Naive thymus-derived CD8-positive, alpha-beta T cell (primary cell): ENCODE measurements around the gene MEST. TPM values are rescaled to one million over a fixed set of nuclear protein-coding genes. Genes with fewer than 3 reads are reported as not detected.
"Not testable (repeated sequence)": the region's sequence is repeated elsewhere in the genome, so short reads cannot be mapped to it uniquely, and the experiment has no call there.

Source experiments
- ATAC-seq, 2 donors: fragments of 150-1000 bp; cut with Tn5 transposase in 1 of 2; sonication (Bioruptor Pico), chemical (Tn5 transposase) in 1 of 2; 1 replicate in 1 of 2; 2 replicates in 1 of 2; pipeline ENCODE4 v1.10.0; 2021; ENCODE audit warnings: mild to moderate bottlenecking in 2 of 2, moderate library complexity in 2 of 2
- POLR2A ChIA-PET: fragments of 350-600 bp; sonication (Branson Sonifier 250); formaldehyde crosslinking; loops from one replicate; lab custom pipeline; 2021; ENCODE audit warnings: antibody characterized with exemption; lab: Charles Lee
- DNase-seq, 10 donors: peaks; one replicate each; pipeline versions ENCODE4 v3.0.0 to v3.0.0-alpha.2; 2020 to 2022
- H3K27ac Mint-ChIP-seq, 10 donors: one replicate each; pipeline ENCODE4 v1.8.0; 2020 to 2022; ENCODE audit warnings: mild to moderate bottlenecking in 10 of 10, mixed read lengths in 10 of 10, moderate library complexity in 4 of 10, inconsistent platforms in 1 of 10
- H3K27me3 Mint-ChIP-seq, 5 donors: one replicate each; pipeline ENCODE4 v1.8.0; 2021 to 2022; ENCODE audit warnings: mixed read lengths in 5 of 5
- H3K36me3 Mint-ChIP-seq, 3 donors: one replicate each; pipeline ENCODE4 v1.8.0; 2020 to 2022; ENCODE audit warnings: mixed read lengths in 3 of 3, mild to moderate bottlenecking in 2 of 3, inconsistent platforms in 1 of 3
- H3K4me1 Mint-ChIP-seq, 4 donors: one replicate each; pipeline ENCODE4 v1.8.0; 2021 to 2022; ENCODE audit warnings: mixed read lengths in 4 of 4
- H3K4me3 Mint-ChIP-seq, 10 donors: one replicate each; pipeline ENCODE4 v1.8.0; 2020 to 2022; ENCODE audit warnings: mild to moderate bottlenecking in 10 of 10, mixed read lengths in 10 of 10, moderate library complexity in 6 of 10, inconsistent platforms in 1 of 10
- H3K9me3 Mint-ChIP-seq, 9 donors: one replicate each; pipeline ENCODE4 v1.8.0; 2020 to 2022; ENCODE audit warnings: mixed read lengths in 9 of 9, mild to moderate bottlenecking in 3 of 9, inconsistent platforms in 1 of 9, moderate library complexity in 1 of 9
- microRNA-seq: library from miRNA; unstranded; fragments of <30 nt; microRNA quantifications from one replicate; pipeline ENCODE4 v1.2.0, GENCODE V29; 2022; ENCODE audit warnings: borderline microRNAs expressed
- polyA plus RNA-seq, 3 donors: library from polyadenylated mRNA; unstranded; fragments of 300-500 nt; fragmentation: Illumina TruSeq; gene quantifications; one replicate each; pipeline ENCODE4 v1.2.3, GENCODE V29; 2021
- total RNA-seq, 8 experiments: library from RNA in 2 of 8; stranded (reverse) in 2 of 8; gene quantifications; one replicate each; pipeline ENCODE4 v1.2.3 and lab custom pipeline; 2021 to 2026

Gene MEST
- total and polyA plus RNA-seq, 5 experiments from 2014 or later: 15.9 to 57.4 (median 27.6) TPM

DNA sequence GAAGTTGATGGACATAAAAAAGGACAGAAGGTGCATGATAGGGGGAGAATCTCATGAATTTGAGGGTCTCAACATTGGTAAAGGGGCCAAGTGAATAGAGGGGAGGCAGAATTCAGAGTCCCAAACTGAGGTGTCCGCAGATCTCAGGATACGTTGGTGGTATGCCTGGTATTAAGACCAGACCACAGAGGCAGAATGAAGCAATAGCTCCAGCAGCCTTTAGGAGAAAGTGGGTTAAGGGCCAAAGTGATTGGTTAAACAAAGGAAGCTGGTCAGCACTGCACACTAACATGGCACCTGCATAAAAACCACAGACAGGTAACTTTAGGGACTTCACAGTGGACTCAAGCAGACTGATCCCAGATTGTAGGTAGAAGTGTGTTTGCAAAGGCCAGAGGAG lies 37.5 kb downstream of the MEST start:
- peak overlapping the region in 3 of 10 donors; percentile 15 to 57 (median 51) for H3K27ac Mint-ChIP-seq
- ATAC-seq (no peak), DNase-seq (no peak)
- no peak overlapping the region for H3K4me3 Mint-ChIP-seq
- H3K4me1 Mint-ChIP-seq: peaks cover 0 to 7% (median 0%) of the 10 kb centered on the region in 4 donors
- H3K36me3 Mint-ChIP-seq: peaks cover 0 to 18% (median 0%) of the 10 kb centered on the region in 3 donors
- H3K27me3 Mint-ChIP-seq: no peaks in the 10 kb centered on the region
- POLR2A ChIA-PET: no interaction called here
- H3K9me3 Mint-ChIP-seq: no peaks in the 10 kb centered on the region

DNA sequence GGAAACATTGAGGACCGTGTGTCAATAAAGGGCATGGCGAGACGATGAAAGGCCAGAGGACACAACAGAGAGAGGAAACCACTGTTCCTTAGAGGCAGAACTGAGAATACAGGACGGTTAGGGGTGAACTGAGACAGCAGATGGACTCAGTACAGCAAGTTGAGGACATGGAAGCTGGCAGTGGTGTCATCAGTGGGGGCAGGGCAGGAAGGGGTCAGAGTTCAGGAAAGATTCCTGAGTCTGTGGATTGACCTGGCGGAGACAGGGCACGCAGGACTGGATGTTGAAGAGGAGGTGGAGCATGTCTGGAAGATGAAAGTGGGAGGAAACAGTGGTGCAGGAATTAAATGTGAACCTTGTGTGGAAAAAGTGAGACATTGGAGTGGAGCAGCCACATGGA lies 46.0 kb downstream of the MEST start:
- H3K9me3 Mint-ChIP-seq, H3K36me3 Mint-ChIP-seq, POLR2A ChIA-PET, H3K4me3 Mint-ChIP-seq, H3K4me1 Mint-ChIP-seq, DNase-seq, ATAC-seq, H3K27ac Mint-ChIP-seq, H3K27me3 Mint-ChIP-seq: not testable (repeated sequence)

DNA sequence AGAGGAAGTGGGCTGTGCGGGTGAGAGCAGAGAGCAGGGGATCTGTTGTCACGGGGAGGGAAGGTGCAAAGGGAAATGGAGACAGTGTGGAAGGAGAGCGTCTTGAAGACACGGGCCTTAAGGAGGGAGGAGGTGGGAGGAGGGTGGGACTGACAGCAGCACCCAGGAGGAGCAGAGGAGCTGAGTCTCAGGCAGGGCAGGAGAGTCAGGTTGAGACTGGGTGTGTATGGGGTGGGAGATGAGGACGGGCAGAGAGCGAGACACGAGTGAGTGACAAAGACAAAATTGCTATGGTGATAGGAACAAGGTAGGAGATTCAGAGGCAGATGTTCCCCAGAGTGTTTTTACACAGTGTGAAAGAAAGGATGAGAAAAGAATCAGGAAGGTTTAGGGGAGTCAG lies 49.4 kb downstream of the MEST start:
- DNase-seq, H3K4me3 Mint-ChIP-seq, H3K9me3 Mint-ChIP-seq, H3K27me3 Mint-ChIP-seq, H3K4me1 Mint-ChIP-seq, POLR2A ChIA-PET, H3K27ac Mint-ChIP-seq, ATAC-seq: not testable (repeated sequence)
- peaks cover 0 to 12% (median 8%) of the 10 kb centered on the region in 3 donors for H3K36me3 Mint-ChIP-seq

DNA sequence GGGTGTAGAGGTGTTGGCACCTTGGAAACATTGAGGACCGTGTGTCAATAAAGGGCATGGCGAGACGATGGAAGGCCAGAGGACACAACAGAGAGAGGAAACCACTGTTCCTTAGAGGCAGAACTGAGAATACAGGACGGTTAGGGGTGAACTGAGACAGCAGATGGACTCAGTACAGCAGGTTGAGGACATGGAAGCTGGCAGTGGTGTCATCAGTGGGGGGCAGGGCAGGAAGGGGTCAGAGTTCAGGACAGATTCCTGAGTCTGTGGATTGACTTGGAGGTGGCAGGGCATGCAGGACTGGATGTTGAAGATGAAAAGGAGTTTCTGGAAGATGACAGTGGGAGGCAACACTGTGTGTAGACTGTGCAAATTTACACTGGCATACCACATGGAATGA lies 50.4 kb downstream of the MEST start:
- H3K4me3 Mint-ChIP-seq, H3K27me3 Mint-ChIP-seq, ATAC-seq, DNase-seq, H3K9me3 Mint-ChIP-seq, H3K27ac Mint-ChIP-seq, H3K4me1 Mint-ChIP-seq, POLR2A ChIA-PET: not testable (repeated sequence)
- peaks cover 0 to 13% (median 8%) of the 10 kb centered on the region in 3 donors for H3K36me3 Mint-ChIP-seq

DNA sequence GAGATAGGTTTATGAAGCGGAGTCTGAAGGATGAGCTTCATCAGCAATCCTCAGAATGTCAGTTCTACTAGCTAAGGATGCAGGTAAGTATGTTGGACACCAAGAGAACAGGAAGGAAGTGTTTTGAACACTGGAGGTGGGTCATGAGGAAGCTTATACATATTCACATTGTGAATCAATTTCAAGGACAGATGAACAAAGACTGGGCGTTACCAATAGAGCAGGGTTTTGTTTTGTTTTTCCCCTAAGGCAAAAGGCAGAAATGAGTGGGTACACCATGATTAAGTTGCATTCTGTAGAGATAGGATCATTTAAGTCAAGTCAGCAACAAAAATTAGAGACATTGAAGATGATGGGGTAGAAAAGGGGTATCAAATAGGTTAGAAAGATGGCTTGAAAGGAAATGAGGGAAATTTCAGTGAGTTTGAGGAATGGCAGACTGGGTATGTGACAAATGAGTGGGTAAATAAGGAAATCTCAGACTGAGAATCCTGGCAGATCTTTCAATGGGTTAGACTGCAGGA lies 51.7 kb downstream of the MEST start:
- H3K27me3 Mint-ChIP-seq: no peaks in the 10 kb centered on the region
- DNase-seq: no peak

DNA sequence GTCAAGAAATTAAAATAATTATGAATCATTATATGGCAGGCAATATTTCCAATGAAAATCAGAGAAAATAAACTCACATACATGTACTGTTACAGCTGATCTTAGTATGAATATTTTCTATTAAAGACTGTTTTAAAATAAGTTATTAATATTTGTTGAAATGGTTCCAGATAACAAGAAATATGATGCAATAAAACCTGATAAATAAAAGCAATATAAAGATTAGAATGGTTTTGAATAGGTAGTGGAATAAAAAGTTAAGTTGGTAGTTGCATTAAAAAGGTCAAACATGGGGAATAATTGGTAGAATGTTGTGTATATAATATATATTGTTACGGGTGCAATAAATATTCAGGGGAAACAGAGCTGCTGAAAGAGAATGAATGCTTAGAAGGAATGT lies 52.5 kb downstream of the MEST start:
- no peak overlapping the region for H3K4me3 Mint-ChIP-seq
- peaks cover 0 to 2% (median 0%) of the 10 kb centered on the region in 4 donors for H3K4me1 Mint-ChIP-seq
- no peaks in the 10 kb centered on the region for H3K27me3 Mint-ChIP-seq
- H3K36me3 Mint-ChIP-seq: peaks cover 0 to 22% (median 18%) of the 10 kb centered on the region in 3 donors
- no peak for ATAC-seq
- H3K9me3 Mint-ChIP-seq: no peaks in the 10 kb centered on the region
- H3K27ac Mint-ChIP-seq: peak overlapping the region in 1 of 10 donors; percentile 4
- DNase-seq: no peak
- POLR2A ChIA-PET: no interaction called here

More for the DNA sequence above, 51.7 kb downstream of the MEST start:
- Mint-ChIP-seq H3K4me3 (no peak overlapping the region), H3K27ac (no peak overlapping the region), H3K9me3 (no peaks in the 10 kb centered on the region), H3K4me1 (no peaks in the 10 kb centered on the region), H3K36me3 (peaks cover 0 to 18% (median 17%) of the 10 kb centered on the region in 3 donors)
- ATAC-seq: no peak
- POLR2A ChIA-PET: no interaction called here

DNA sequence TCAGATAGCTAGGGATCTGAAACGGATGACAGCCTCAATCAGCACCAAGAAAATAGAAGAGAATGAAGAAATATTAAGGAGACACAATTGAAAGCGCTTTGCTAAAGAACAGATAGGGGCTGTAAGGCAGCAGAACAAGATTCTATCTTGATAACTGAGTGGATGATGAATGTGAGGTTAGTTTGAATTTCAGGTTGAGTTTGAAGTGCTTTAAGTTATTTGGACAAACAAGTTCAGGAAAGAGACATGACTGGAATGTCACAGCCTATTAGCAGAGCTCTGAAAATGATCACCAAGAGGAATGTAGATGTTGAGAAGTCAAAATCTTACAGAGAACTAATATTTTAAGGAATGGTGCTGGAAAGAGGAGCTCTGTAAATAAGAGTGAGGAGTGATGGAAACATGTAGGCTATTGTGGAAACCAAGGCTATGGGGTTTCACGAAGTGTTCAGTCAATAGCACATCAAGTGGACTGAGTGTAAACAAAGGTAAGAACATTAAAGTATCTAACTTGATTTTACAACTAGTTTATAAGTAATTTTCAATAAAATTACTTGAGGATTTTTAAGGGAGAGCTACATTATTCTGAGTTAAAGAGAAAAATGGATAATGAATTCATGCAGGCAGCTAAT lies 61.6 kb downstream of the MEST start:
- Mint-ChIP-seq H3K9me3 (peaks cover 0 to 3% (median 0%) of the 10 kb centered on the region in 9 donors), H3K4me3 (no peak overlapping the region), H3K36me3 (peaks cover 4 to 49% (median 26%) of the 10 kb centered on the region in 3 donors), H3K4me1 (peaks cover 0 to 2% (median 0%) of the 10 kb centered on the region in 4 donors), H3K27me3 (no peaks in the 10 kb centered on the region), H3K27ac (peak overlapping the region in 1 of 10 donors; percentile 14)
- ATAC-seq (no peak), DNase-seq (no peak)
- POLR2A ChIA-PET: no interaction called here

DNA sequence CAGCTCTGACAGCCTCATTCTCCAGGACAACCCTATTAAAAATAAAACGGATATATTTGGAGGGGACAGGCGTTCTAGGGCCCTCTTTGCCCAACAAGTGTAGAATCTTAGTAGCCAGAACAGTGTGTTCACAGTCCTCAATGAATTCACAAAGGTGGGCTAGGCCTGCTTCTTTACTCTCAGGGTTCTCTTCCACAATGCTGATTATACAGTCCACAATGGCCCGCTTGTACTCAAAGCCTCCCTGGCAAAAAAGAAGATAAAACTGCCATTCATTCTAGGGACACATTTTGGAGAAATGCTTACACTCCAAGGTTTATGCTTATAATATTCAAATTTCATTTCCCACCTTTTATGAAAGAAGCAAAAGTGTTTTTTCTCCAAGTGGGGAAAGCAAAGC lies 62.6 kb downstream of the MEST start:
- Mint-ChIP-seq H3K27ac (no peak overlapping the region), H3K4me1 (no peaks in the 10 kb centered on the region), H3K27me3 (no peaks in the 10 kb centered on the region), H3K4me3 (no peak overlapping the region), H3K36me3 (peaks cover 4 to 46% (median 29%) of the 10 kb centered on the region in 3 donors), H3K9me3 (peaks cover 0 to 3% (median 0%) of the 10 kb centered on the region in 9 donors)
- ATAC-seq: no peak
- POLR2A ChIA-PET: no interaction called here
- DNase-seq: no peak

Small RNA genes lying within 50 kb of the gene (microRNA-seq; reads per million reads assigned to microRNA genes)
- gene MIR335: 5,199 reads per million, percentile 93 among the genes with 10 or more reads in this experiment

Other genes with a start within 250 kb of the MEST start
- not detected for gene CPA2, start 225.2 kb upstream of the MEST start, total RNA-seq
- gene CPA2, start 225.2 kb upstream of the MEST start, polyA plus RNA-seq: not detected
- gene CPA4, start 198.9 kb upstream of the MEST start, total RNA-seq: not detected
- gene CPA4, start 198.9 kb upstream of the MEST start, polyA plus RNA-seq: not detected
- 10 to 100 TPM in 1 of 2 experiments, 1 to 10 TPM in 1; 9.4 to 14.7 TPM for gene CPA5, start 147.3 kb upstream of the MEST start, total RNA-seq
- 100 to 1,000 TPM in 1 of 3 donors, 10 to 100 TPM in 2; 56.8 to 159 (median 69.2) TPM for gene CPA5, start 147.3 kb upstream of the MEST start, polyA plus RNA-seq
- gene CPA1, start 111.6 kb upstream of the MEST start, total RNA-seq: not detected
- under 1 TPM in 1 of 3 donors, not detected in 2; 0.26 TPM for gene CPA1, start 111.6 kb upstream of the MEST start, polyA plus RNA-seq
- 10 to 100 TPM; 23.8 to 25.3 TPM for gene CEP41, start 51.1 kb upstream of the MEST start, total RNA-seq
- 10 to 100 TPM; 54.8 to 74.5 (median 61.0) TPM for gene CEP41, start 51.1 kb upstream of the MEST start, polyA plus RNA-seq
- gene COPG2, start 176.7 kb downstream of the MEST start, total RNA-seq: 10 to 100 TPM; 11.5 to 11.9 TPM
- 1 to 10 TPM; 1.9 to 6.5 (median 3.0) TPM for gene COPG2, start 176.7 kb downstream of the MEST start, polyA plus RNA-seq
- not detected for gene TSGA13, start 194.5 kb downstream of the MEST start, total RNA-seq
- not detected for gene TSGA13, start 194.5 kb downstream of the MEST start, polyA plus RNA-seq
- gene KLF14, start 242.1 kb downstream of the MEST start, total RNA-seq: not detected
- gene KLF14, start 242.1 kb downstream of the MEST start, polyA plus RNA-seq: not detected